A673 (cell line): ENCODE data around the gene SPRED2.

Experiments used
- EZH2 ChIP-seq: fragments of 200-600 bp; sonication (generic); IDR thresholded peaks from 2 replicates; pipeline ENCODE4 v1.6.1; 2017; ENCODE audit warnings: borderline replicate concordance, low read depth, mild to moderate bottlenecking, mixed read lengths, antibody characterized with exemption, low read length; ENCODE audit not compliant: poor library complexity, severe bottlenecking
- TF ChIP-seq, protein P1 (sequence below): fragments of 300-800, 200-600 bp; sonication (generic); conservative IDR thresholded peaks from 2 replicates; pipeline ENCODE4 v1.5.1; 2017; ENCODE audit warnings: low read depth, mild to moderate bottlenecking, antibody characterized with exemption, low read length, moderate library complexity, mixed read lengths

DNA sequence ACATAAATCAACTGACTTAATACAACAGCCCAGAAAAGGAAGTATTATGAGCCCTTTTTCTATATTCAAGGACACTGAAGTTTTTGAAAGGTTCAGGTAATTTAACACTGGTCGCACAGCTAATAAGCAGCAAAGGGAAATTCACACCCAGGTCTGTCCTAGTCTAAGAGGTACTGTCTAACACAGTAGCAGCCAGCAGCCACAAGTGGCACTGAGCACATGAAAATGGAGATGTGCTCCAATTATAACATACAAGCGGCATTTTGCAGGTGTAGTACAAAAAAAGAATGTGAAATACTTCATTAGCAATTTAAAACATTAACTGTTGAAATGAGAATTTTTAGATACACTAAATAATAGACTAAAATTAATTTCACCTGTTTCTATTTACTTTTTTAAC lies 23.4 kb downstream of the SPRED2 start:
- TF ChIP-seq, protein P1, sequence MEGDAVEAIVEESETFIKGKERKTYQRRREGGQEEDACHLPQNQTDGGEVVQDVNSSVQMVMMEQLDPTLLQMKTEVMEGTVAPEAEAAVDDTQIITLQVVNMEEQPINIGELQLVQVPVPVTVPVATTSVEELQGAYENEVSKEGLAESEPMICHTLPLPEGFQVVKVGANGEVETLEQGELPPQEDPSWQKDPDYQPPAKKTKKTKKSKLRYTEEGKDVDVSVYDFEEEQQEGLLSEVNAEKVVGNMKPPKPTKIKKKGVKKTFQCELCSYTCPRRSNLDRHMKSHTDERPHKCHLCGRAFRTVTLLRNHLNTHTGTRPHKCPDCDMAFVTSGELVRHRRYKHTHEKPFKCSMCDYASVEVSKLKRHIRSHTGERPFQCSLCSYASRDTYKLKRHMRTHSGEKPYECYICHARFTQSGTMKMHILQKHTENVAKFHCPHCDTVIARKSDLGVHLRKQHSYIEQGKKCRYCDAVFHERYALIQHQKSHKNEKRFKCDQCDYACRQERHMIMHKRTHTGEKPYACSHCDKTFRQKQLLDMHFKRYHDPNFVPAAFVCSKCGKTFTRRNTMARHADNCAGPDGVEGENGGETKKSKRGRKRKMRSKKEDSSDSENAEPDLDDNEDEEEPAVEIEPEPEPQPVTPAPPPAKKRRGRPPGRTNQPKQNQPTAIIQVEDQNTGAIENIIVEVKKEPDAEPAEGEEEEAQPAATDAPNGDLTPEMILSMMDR = no peak
- TF ChIP-seq EZH2 = no peak
